K562 (cell line): ENCODE data around the gene DDX43. TPM values are rescaled to one million over a fixed set of nuclear protein-coding genes. Genes with fewer than 3 reads are reported as not detected.

ENCODE experiments used
- ARNT ChIP-seq, 2 experiments: fragments of 450-650 bp; IDR thresholded peaks; 2 replicates each; pipeline ENCODE4 v1.6.1; 2016; ENCODE audit warnings: mild to moderate bottlenecking in 1 of 2
- BRD9 ChIP-seq: fragments of 450-650 bp; IDR thresholded peaks from 2 replicates; pipeline ENCODE4 v1.6.1; 2018; ENCODE audit warnings: low read depth; ENCODE audit not compliant: partially characterized antibody
- EP300 ChIP-seq: IDR thresholded peaks from 2 replicates; pipeline ENCODE4 v1.6.1; 2012; ENCODE audit warnings: low read length, improper control_type of control experiment
- EP400 ChIP-seq: fragments of 450-650 bp; IDR thresholded peaks from 2 replicates; pipeline ENCODE4 v1.6.1; 2017; ENCODE audit warnings: antibody characterized with exemption, mild to moderate bottlenecking, moderate library complexity
- MCM3 ChIP-seq: fragments of 450-650 bp; IDR thresholded peaks from 2 replicates; pipeline ENCODE4 v1.6.1; 2016
- MEIS2 ChIP-seq: fragments of 450-650 bp; IDR thresholded peaks from 2 replicates; pipeline ENCODE4 v1.6.1; 2014; ENCODE audit warnings: mild to moderate bottlenecking; ENCODE audit not compliant: partially characterized antibody
- POLR2H ChIP-seq: IDR thresholded peaks from 2 replicates; pipeline ENCODE4 v1.6.1; 2016; ENCODE audit warnings: missing genetic modification characterization, low read depth, mild to moderate bottlenecking, control low read depth, missing compliant biosample characterization, moderate library complexity
- SMARCA5 ChIP-seq: fragments of 450-650 bp; IDR thresholded peaks from 2 replicates; pipeline ENCODE4 v1.6.1; 2016
- SMARCB1 ChIP-seq: IDR thresholded peaks from 2 replicates; pipeline ENCODE4 v1.6.1; 2011; ENCODE audit warnings: improper control_type of control experiment, low read depth; ENCODE audit not compliant: insufficient read length
- TAL1 ChIP-seq: fragments of 450-650 bp; IDR thresholded peaks from 2 replicates; pipeline ENCODE4 v1.6.1; 2016; ENCODE audit warnings: mild to moderate bottlenecking
- ZNF263 ChIP-seq: sonication (generic); formaldehyde crosslinking; IDR thresholded peaks from 2 replicates; pipeline ENCODE4 v1.8.0; 2022; ENCODE audit warnings: mild to moderate bottlenecking, missing genetic modification reagents, borderline replicate concordance
- ZNF354B ChIP-seq: fragments of 250-450 bp; sonication (Bioruptor Pico); IDR thresholded peaks from 2 replicates; pipeline ENCODE4 v1.4.0; 2020
- ZNF512 ChIP-seq: IDR thresholded peaks from 2 replicates; pipeline ENCODE4 v1.6.1; 2016; ENCODE audit warnings: missing genetic modification characterization, missing compliant biosample characterization
- ZNF589 ChIP-seq: fragments of 200-800 bp; sonication (Bioruptor generic); IDR thresholded peaks from 2 replicates; pipeline ENCODE4 v1.6.1; 2016; ENCODE audit warnings: low read depth, missing genetic modification characterization, missing compliant biosample characterization
- ZNF609 ChIP-seq: sonication (generic); formaldehyde crosslinking; IDR thresholded peaks from 2 replicates; pipeline ENCODE4 v1.8.1; 2023; ENCODE audit warnings: missing genetic modification reagents, mild to moderate bottlenecking, borderline replicate concordance
- polyA plus RNA-seq, 8 experiments: library from polyadenylated mRNA; depleted of rRNA in 4 of 8; stranded (reverse) in 5 of 8; unstranded in 3 of 8; fragments of >200 nt; fragmentation: Nextera tagmentation in 2 of 8; fragmentation: Illumina TruSeq in 1 of 8; extraction: Ambion mirVana in 2 of 8; extraction: Trizol in 1 of 8; gene quantifications; 2 replicates each; pipeline versions ENCODE4 v1.2.1 to v1.2.3, GENCODE V29; 2011 to 2014; ENCODE audit warnings: inconsistent platforms in 1 of 8, missing spikeins in 1 of 8
- total RNA-seq, 7 experiments: library from RNA; depleted of rRNA in 6 of 7; stranded (reverse); fragments of >200 nt in 6 of 7; fragmentation: Illumina TruSeq in 2 of 7; extraction: Trizol in 2 of 7; gene quantifications; 2 replicates each; pipeline versions ENCODE4 v1.2.1 to v1.2.3, GENCODE V29; 2011 to 2021; ENCODE audit warnings: low replicate concordance in 1 of 7
- TF ChIP-seq, protein P1 (sequence below): fragments of 450-650 bp; IDR thresholded peaks from 2 replicates; pipeline ENCODE4 v1.6.1; 2016; ENCODE audit warnings: low read depth, mild to moderate bottlenecking, moderate library complexity
- TF ChIP-seq, protein P2 (sequence below): fragments of 450-650 bp; conservative IDR thresholded peaks from 2 replicates; pipeline ENCODE4 v1.6.1; 2016; ENCODE audit warnings: missing genetic modification characterization, low read depth, mild to moderate bottlenecking, control low read depth, missing compliant biosample characterization
- TF ChIP-seq, protein P3 (sequence below): fragments of 450-650 bp; IDR thresholded peaks from 2 replicates; pipeline ENCODE4 v1.6.1; 2016; ENCODE audit warnings: missing biosample characterization, missing genetic modification characterization

Gene DDX43
- total and polyA plus RNA-seq, 9 of the 15 experiments (the other 6 are each of a cell fraction or from before 2014, with no cell fraction given) = 0.07 to 0.88 (median 0.25) TPM

GRCh38 chr6:73455865-73456629 lies 61.4 kb downstream of the DDX43 start (continued):
- TF ChIP-seq SMARCB1 (no peak), POLR2H (tag) (peak; percentile 54), ZNF609 (CRISPR knock-in tag) (no peak), ARNT (IDR thresholded peaks at IDR 0.05) (0 out of 4 replicates have a peak, but pooled peaks of 1 of the 2 experiments have one; percentile 36), SMARCA5 (no peak), MEIS2 (peak; percentile 57), EP400 (peak; percentile 44), EP300 (peak; percentile 55; the same call in 1 of the 2 replicates), ZNF512 (tag) (no peak), TAL1 (0 out of 2 replicates have a peak, but pooled peaks have one; percentile 14), ZNF589 (0 out of 2 replicates have a peak, but pooled peaks have one; percentile 14), BRD9 (peak; percentile 54), ZNF263 (0 out of 2 replicates have a peak, but pooled peaks have one; percentile 21), MCM3 (no peak), ZNF354B (CRISPR knock-in tag) (no peak)
- TF ChIP-seq, protein P1, sequence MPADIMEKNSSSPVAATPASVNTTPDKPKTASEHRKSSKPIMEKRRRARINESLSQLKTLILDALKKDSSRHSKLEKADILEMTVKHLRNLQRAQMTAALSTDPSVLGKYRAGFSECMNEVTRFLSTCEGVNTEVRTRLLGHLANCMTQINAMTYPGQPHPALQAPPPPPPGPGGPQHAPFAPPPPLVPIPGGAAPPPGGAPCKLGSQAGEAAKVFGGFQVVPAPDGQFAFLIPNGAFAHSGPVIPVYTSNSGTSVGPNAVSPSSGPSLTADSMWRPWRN = 0 out of 2 replicates have a peak, but pooled peaks have one; percentile 11
- TF ChIP-seq, protein P2, sequence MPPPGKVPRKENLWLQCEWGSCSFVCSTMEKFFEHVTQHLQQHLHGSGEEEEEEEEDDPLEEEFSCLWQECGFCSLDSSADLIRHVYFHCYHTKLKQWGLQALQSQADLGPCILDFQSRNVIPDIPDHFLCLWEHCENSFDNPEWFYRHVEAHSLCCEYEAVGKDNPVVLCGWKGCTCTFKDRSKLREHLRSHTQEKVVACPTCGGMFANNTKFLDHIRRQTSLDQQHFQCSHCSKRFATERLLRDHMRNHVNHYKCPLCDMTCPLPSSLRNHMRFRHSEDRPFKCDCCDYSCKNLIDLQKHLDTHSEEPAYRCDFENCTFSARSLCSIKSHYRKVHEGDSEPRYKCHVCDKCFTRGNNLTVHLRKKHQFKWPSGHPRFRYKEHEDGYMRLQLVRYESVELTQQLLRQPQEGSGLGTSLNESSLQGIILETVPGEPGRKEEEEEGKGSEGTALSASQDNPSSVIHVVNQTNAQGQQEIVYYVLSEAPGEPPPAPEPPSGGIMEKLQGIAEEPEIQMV = no peak
- TF ChIP-seq, protein P3, sequence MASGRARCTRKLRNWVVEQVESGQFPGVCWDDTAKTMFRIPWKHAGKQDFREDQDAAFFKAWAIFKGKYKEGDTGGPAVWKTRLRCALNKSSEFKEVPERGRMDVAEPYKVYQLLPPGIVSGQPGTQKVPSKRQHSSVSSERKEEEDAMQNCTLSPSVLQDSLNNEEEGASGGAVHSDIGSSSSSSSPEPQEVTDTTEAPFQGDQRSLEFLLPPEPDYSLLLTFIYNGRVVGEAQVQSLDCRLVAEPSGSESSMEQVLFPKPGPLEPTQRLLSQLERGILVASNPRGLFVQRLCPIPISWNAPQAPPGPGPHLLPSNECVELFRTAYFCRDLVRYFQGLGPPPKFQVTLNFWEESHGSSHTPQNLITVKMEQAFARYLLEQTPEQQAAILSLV (tag) = peak; percentile 65
